Esophagus squamous epithelium (tissue), 5 donors: ENCODE measurements around the gene GSE1. TPM values are rescaled to one million over a fixed set of nuclear protein-coding genes. Genes with fewer than 3 reads are reported as not detected.
A peak's percentile ranks its signal among the peaks of the same experiment; 100 is the strongest.

Experiments used
- DNase-seq: peaks from one replicate; lab custom pipeline; 2025; lab: John Stamatoyannopoulos, UW
- H3K27ac ChIP-seq, 4 donors: fragments of 200-600 bp; sonication (generic); one replicate each; pipeline ENCODE4 v1.5.1; 2016 to 2019; ENCODE audit warnings: mild to moderate bottlenecking in 1 of 4
- H3K27me3 ChIP-seq, 4 donors: fragments of 200-600 bp; sonication (generic); 1 replicate in 3 of 4; 2 replicates in 1 of 4; pipeline versions ENCODE4 v1.5.1 to v1.6.0; 2017 to 2021; ENCODE audit warnings: antibody characterized with exemption in 1 of 4
- H3K36me3 ChIP-seq, 3 donors: fragments of 200-600 bp; sonication (generic); one replicate each; pipeline ENCODE4 v1.5.1; 2016 to 2019
- H3K4me1 ChIP-seq, 3 donors: fragments of 200-600 bp; sonication (generic); one replicate each; pipeline ENCODE4 v1.5.1; 2017 to 2019
- H3K4me3 ChIP-seq, 4 donors: fragments of 200-600 bp; sonication (generic); 1 replicate in 3 of 4; 2 replicates in 1 of 4; pipeline ENCODE4 v1.5.1; 2016 to 2019; ENCODE audit warnings: mild to moderate bottlenecking in 2 of 4, moderate library complexity in 1 of 4
- H3K9me3 ChIP-seq, 3 donors: fragments of 200-600 bp; sonication (generic); one replicate each; pipeline ENCODE4 v1.5.1; 2016 to 2019
- POLR2A ChIP-seq, 4 donors: fragments of 450-650 bp; IDR thresholded peaks; one replicate each; pipeline ENCODE4 v1.6.1; 2017; ENCODE audit warnings: antibody characterized with exemption in 4 of 4, mild to moderate bottlenecking in 4 of 4, moderate library complexity in 3 of 4
- WGBS, 2 donors: methylation state at CpG; one replicate each; pipeline ENCODE4 v1.1.5; 2018; 5-methylcytosine and 5-hydroxymethylcytosine counted together
- intact Hi-C: fragments of 100-400 bp; cut with DNase I; formaldehyde crosslinking; loops from one replicate; pipeline ENCODE4 v1.15.0; 2022
- total RNA-seq, 4 donors: library from RNA; depleted of rRNA; stranded (reverse); fragments of >200 nt; gene quantifications; one replicate each; pipeline ENCODE4 v1.1.0, GENCODE V29; 2016
- TF ChIP-seq, protein P1 (sequence below), 6 experiments: fragments of 450-650 bp in 4 of 6; fragments of 200-600 bp in 2 of 6; sonication (generic) in 2 of 6; IDR thresholded peaks; one replicate each; pipeline ENCODE4 v1.5.1; 2016 to 2019; ENCODE audit warnings: antibody characterized with exemption in 6 of 6, mild to moderate bottlenecking in 4 of 6, moderate library complexity in 4 of 6
- donor health status: DM: yes; HTN: yes; CAD: no.

The GSE1 gene
- total RNA-seq, 4 donors from 2014 or later: 24.6 to 33.6 (median 28.9) TPM

DNA sequence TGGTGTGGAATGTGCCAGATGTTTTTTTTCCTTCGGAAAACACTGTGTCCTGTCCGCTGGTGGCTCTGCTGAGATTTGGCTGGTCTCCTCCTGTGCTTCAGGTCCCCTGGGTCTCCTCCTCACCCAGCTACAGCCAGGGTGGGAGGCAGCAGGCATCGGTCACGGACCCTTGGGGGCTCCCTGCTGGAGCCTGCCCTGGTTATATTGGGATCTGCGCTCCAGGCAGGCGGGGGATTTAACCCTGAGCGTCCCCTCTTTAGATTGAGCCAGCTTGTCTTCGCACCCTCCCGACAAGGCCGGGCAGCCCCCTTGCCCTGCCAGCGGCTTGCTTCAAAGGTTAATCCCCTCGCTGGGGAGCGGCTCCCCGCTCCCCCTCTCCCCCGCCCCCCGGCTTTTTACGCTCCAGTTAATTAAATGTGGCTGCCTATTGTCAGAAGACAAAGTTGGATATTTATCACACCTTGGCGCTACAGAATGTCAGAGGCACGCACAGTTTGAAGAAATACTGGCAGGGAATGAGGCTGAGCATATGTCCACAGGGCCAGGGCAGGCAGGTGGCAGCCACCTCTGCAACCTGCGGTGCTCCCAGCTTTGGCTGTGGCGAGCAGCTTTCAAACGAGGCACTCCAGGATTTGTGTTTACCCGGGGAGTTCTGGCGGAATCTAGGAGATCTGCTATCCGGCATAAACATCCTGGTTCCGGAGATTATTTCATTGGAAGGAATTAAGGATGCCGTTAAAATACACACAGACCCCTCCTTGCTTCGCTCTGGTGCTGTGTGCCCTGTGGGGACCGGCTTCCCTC lies 38.2 kb upstream of the GSE1 start:
- H3K27ac ChIP-seq: peak overlapping the region in 3 of 4 donors; percentile 24 to 71 (median 71)
- H3K27me3 ChIP-seq: no peaks in the 10 kb centered on the region
- H3K4me1 ChIP-seq: peaks cover 8 to 75% (median 36%) of the 10 kb centered on the region in 3 donors
- WGBS, 2 donors: 51 to 57% methylated on average over 20 to 26 of the region's 29 CpGs
- H3K4me3 ChIP-seq: peak overlapping the region in 1 of 4 donors; percentile 39
- H3K9me3 ChIP-seq: no peaks in the 10 kb centered on the region
- intact Hi-C loops: no loop called here
- TF ChIP-seq, protein P1, sequence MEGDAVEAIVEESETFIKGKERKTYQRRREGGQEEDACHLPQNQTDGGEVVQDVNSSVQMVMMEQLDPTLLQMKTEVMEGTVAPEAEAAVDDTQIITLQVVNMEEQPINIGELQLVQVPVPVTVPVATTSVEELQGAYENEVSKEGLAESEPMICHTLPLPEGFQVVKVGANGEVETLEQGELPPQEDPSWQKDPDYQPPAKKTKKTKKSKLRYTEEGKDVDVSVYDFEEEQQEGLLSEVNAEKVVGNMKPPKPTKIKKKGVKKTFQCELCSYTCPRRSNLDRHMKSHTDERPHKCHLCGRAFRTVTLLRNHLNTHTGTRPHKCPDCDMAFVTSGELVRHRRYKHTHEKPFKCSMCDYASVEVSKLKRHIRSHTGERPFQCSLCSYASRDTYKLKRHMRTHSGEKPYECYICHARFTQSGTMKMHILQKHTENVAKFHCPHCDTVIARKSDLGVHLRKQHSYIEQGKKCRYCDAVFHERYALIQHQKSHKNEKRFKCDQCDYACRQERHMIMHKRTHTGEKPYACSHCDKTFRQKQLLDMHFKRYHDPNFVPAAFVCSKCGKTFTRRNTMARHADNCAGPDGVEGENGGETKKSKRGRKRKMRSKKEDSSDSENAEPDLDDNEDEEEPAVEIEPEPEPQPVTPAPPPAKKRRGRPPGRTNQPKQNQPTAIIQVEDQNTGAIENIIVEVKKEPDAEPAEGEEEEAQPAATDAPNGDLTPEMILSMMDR (IDR thresholded peaks at IDR 0.05): no peak
- no peak for TF ChIP-seq POLR2A (IDR thresholded peaks at IDR 0.05)
- no peaks in the 10 kb centered on the region for H3K36me3 ChIP-seq
- DNase-seq: no peak

DNA sequence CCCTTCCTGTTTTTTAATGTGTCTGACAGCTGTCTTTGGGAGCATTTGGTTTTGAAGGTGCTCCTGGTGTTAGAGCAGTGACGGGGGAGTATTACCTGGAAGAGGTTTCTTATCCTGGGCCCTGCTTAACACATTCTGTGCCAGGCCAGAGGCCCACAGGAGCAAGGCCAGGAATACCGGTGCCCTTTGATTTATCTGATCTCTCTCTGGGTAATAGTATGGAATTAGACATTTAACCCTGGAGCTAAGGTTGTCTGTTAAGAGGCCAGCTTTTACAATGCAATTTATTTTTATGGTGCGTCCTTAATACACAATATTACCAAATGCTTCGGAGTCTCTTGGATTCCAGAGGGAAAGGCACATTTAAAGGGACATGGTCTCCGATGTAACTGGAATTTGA lies 37.2 kb upstream of the GSE1 start:
- Histone ChIP-seq H3K27me3 (no peaks in the 10 kb centered on the region), H3K4me1 (peaks cover 0 to 71% (median 28%) of the 10 kb centered on the region in 3 donors), H3K9me3 (no peaks in the 10 kb centered on the region), H3K36me3 (no peaks in the 10 kb centered on the region), H3K4me3 (no peak overlapping the region), H3K27ac (no peak overlapping the region)
- WGBS, 2 donors: 83 to 85% methylated on average over 5 of the region's 5 CpGs
- intact Hi-C loops: no loop called here
- DNase-seq: no peak
- TF ChIP-seq POLR2A (IDR thresholded peaks at IDR 0.05): no peak
- TF ChIP-seq, protein P1 (IDR thresholded peaks at IDR 0.05): no peak

DNA sequence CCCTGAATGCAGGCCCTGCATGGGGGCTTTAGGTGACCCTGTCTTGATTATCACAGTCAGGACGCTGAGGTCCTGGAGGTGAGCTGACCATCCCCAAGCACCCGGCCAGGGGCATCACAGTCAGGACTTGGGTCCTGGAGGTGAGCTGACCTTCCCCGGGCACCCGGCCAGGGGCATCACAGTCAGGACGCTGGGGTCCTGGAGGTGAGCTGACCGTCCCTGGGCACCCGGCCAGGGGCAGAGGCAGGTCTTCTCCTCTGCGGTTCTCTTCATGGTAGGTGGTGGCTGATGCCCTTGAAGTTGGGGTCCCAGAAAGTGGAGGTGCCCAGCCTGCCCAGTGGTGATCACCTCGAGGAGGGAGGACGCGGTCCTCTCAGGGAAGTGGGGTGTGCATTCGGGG lies 36.2 kb upstream of the GSE1 start:
- Histone ChIP-seq H3K27me3 (no peaks in the 10 kb centered on the region), H3K36me3 (no peaks in the 10 kb centered on the region), H3K4me3 (no peak overlapping the region), H3K9me3 (no peaks in the 10 kb centered on the region), H3K4me1 (peaks cover 0 to 63% (median 22%) of the 10 kb centered on the region in 3 donors), H3K27ac (no peak overlapping the region)
- intact Hi-C loops: no loop called here
- TF ChIP-seq POLR2A (IDR thresholded peaks at IDR 0.05): no peak
- TF ChIP-seq, protein P1 (IDR thresholded peaks at IDR 0.05): no peak
- 78% methylated on average over 5 of the region's 12 CpGs; no CpG with 5 or more reads in 1 of the 2 donors for WGBS, 2 donors
- DNase-seq: no peak

DNA sequence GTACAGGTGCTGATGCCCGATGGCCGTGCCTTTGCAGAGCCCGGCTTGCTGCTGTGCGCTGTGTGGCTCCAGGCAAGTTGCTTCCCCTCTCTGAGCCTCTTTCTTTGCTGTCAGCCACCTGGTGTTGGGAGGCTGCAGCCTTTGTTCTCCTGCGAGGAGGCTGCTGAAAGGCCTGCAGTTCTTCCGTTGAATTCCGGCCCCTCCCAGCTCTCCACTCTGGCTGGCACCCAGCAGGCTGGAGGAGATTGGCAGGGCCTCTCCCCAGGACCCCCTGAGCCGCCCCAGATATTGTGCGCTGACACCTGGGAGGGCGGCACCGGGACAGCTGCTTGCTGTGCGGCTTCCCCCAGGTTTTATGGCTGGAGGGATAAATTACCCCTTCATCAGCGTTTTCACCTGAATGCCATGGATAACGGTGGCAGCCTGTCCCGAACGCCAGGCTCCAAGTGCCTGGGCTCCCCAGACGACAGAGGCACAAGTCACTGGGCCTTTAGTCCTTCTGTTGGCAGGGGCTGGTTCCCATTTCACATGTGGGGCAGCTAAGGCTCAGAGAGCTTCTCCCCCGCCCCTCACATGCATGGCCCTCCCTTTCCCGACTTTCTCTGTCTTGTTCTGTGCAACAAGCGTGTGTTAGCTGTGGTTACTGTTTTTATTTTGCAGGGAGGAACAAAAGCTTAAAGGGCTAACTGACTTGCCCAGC lies 35.1 kb upstream of the GSE1 start:
- peaks cover 0 to 70% (median 27%) of the 10 kb centered on the region in 3 donors for H3K4me1 ChIP-seq
- H3K4me3 ChIP-seq: no peak overlapping the region
- no peaks in the 10 kb centered on the region for H3K36me3 ChIP-seq
- intact Hi-C loops: no loop called here
- no peak for TF ChIP-seq POLR2A (IDR thresholded peaks at IDR 0.05)
- TF ChIP-seq, protein P1 (IDR thresholded peaks at IDR 0.05): no peak
- peaks cover 0 to 5% (median 0%) of the 10 kb centered on the region in 4 donors for H3K27me3 ChIP-seq
- H3K27ac ChIP-seq: no peak overlapping the region
- no peak for DNase-seq
- H3K9me3 ChIP-seq: no peaks in the 10 kb centered on the region
- WGBS, 2 donors: 70 to 81% methylated on average over 9 to 10 of the region's 20 CpGs

DNA sequence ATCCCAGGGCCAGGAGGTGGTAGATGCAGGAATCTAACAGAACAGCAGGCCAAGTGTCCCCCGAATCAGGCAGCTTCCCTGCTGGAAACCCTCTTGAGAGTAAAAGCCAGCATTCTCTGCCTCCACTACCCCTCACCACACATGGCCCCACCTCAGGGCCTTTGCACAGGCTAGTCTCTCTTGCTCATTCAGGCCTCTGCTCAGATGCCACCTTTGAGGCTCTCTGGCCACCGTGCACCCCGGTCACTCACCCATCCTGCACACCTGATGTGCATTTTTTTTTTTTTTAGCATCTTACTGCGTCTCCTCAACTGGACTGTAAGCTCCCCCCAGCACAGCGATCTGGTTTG lies 34.5 kb upstream of the GSE1 start:
- WGBS, 2 donors: 80 to 83% methylated on average over 5 of the region's 5 CpGs
- H3K27me3 ChIP-seq: peaks cover 0 to 5% (median 0%) of the 10 kb centered on the region in 4 donors
- TF ChIP-seq, protein P1 (IDR thresholded peaks at IDR 0.05): no peak
- TF ChIP-seq POLR2A (IDR thresholded peaks at IDR 0.05): no peak
- no peak overlapping the region for H3K27ac ChIP-seq
- peaks cover 0 to 70% (median 25%) of the 10 kb centered on the region in 3 donors for H3K4me1 ChIP-seq
- no peaks in the 10 kb centered on the region for H3K36me3 ChIP-seq
- no peak overlapping the region for H3K4me3 ChIP-seq
- H3K9me3 ChIP-seq: no peaks in the 10 kb centered on the region
- intact Hi-C loops: no loop called here
- no peak for DNase-seq
